ENCODE measurements around the gene THOP1. TPM values are rescaled to one million over a fixed set of nuclear protein-coding genes. Genes with fewer than 3 reads are reported as not detected.
A peak's percentile ranks its signal among the peaks of the same experiment; 100 is the strongest.

The THOP1 gene
- total RNA-seq, 1 donor from 2014 or later, result 45.2 TPM

DNA sequence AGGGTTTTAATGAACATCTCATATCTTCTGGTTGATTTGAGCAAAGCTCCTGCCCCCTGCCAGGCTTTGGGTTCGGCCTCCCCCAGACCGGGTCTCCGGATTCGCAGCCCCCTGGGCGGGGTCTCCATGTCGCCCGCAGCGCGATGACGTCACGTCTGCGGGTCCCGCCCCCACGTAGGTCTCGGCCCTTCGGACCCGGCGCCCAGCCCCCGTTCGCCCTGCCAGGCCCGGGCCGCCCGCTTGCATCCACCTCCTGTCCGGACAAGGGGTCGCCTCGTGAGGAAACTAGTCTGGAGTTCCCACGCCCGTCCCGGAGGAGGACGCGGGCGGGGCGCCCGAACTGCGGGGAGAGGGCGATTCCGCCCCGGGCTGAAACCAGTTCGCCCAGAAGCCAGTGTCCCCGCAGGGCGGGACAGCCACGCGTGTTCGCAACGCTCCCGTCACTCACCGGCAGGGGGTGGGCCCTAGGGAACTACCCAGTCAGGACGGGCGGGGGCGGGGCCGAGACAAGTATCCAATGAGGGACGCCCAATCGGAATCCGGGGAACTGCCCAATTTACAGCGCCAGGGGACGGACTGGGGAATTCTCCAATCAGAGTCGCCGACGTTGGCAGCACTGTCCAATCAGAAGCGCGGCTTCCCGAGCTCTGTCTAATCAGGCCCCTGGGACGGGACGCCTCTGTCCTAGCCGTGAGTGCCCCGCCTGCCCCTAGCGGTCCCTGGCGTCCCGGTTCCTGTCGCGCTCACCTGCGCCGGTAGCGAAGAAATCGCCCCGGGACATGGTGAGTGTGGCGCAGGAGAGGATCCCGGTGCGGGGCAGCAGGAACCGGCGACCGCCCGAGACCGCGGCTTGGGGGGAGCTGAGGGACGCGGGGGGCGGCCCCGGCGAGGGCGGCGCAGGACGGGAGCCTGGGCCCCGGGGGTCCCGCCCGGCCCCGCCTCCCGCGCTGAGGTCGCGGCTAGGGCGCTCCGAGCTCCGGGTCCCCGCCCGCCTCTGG lies 55.8 kb downstream of the THOP1 start, which contains the start of gene ZNF555:
ZNF555 (plus strand) TSS at position 682 of the 998 bp plus-strand sequence; CDS start at position 780, 98 bp downstream.
- DNase-seq (ENCODE audit: extremely low spot score, unreplicated experiment), result peak; percentile 99
- peaks cover 13% of the 10 kb centered on the region for H3K4me1 Mint-ChIP-seq (ENCODE audit: unreplicated experiment)
- H3K27me3 Mint-ChIP-seq (ENCODE audit: unreplicated experiment), result no peaks in the 10 kb centered on the region
- TF ChIP-seq, protein P1, sequence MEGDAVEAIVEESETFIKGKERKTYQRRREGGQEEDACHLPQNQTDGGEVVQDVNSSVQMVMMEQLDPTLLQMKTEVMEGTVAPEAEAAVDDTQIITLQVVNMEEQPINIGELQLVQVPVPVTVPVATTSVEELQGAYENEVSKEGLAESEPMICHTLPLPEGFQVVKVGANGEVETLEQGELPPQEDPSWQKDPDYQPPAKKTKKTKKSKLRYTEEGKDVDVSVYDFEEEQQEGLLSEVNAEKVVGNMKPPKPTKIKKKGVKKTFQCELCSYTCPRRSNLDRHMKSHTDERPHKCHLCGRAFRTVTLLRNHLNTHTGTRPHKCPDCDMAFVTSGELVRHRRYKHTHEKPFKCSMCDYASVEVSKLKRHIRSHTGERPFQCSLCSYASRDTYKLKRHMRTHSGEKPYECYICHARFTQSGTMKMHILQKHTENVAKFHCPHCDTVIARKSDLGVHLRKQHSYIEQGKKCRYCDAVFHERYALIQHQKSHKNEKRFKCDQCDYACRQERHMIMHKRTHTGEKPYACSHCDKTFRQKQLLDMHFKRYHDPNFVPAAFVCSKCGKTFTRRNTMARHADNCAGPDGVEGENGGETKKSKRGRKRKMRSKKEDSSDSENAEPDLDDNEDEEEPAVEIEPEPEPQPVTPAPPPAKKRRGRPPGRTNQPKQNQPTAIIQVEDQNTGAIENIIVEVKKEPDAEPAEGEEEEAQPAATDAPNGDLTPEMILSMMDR (IDR thresholded peaks at IDR 0.05), result peak; percentile 44
- H3K36me3 Mint-ChIP-seq (ENCODE audit: unreplicated experiment), result peaks cover 22% of the 10 kb centered on the region
- H3K4me3 Mint-ChIP-seq (ENCODE audit: unreplicated experiment), result peak within 1 kb of the TSS; percentile 87
- peak within 1 kb of the TSS; percentile 96 for H3K27ac Mint-ChIP-seq (ENCODE audit: unreplicated experiment)
- H3K9me3 Mint-ChIP-seq (ENCODE audit: unreplicated experiment), result peaks cover 8% of the 10 kb centered on the region

DNA sequence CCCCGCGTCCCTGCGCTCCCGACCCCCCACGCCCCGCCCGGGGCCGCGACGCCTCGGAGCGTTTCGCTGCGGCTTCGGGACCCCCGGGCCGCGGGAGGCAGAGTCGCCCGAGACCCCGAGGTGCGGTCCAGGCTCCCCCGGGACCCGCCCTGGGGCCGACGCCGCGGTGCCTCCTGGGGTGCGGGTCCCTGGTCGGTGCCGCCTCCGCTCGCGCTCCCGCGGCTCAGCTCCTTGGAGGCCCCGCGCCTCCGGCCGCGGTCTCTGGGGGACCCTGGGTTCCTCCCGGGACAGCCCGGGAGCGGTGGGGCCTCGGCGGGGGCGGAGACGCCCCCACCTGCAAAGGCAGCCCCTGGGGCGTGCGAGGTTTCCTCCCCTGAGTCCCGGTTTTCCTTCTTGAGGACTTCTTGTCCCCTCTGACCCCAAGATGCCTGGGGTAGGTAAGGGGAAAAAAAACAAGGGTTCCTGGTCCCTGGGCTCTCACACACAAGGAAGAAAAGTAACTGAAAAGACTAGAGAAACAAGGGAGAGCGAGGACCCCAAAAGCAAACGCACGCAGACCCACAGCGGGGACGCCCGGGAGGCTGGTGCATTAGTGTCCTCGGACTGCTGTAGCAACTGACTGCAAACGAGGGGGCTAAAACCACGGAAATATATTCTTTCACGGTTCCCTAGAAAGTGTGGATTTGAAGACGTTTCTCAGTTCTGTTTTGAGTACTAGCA lies 56.7 kb downstream of the THOP1 start:
- Mint-ChIP-seq H3K27me3 (ENCODE audit: unreplicated experiment) (no peaks in the 10 kb centered on the region), H3K4me3 (ENCODE audit: unreplicated experiment) (peak overlapping the region; percentile 76), H3K36me3 (ENCODE audit: unreplicated experiment) (peaks cover 19% of the 10 kb centered on the region), H3K9me3 (ENCODE audit: unreplicated experiment) (peaks cover 6% of the 10 kb centered on the region), H3K4me1 (ENCODE audit: unreplicated experiment) (peaks cover 13% of the 10 kb centered on the region), H3K27ac (ENCODE audit: unreplicated experiment) (peak overlapping the region; percentile 66)
- TF ChIP-seq, protein P1 (IDR thresholded peaks at IDR 0.05), result no peak
- DNase-seq (ENCODE audit: extremely low spot score, unreplicated experiment), result no peak

- peaks cover 13% of the 10 kb centered on the region for H3K4me1 Mint-ChIP-seq (ENCODE audit: unreplicated experiment)
- TF ChIP-seq, protein P1 (IDR thresholded peaks at IDR 0.05), result no peak
- no peaks in the 10 kb centered on the region for H3K27me3 Mint-ChIP-seq (ENCODE audit: unreplicated experiment)
- peaks cover 21% of the 10 kb centered on the region for H3K36me3 Mint-ChIP-seq (ENCODE audit: unreplicated experiment)
- no peak for DNase-seq (ENCODE audit: extremely low spot score, unreplicated experiment)
- H3K9me3 Mint-ChIP-seq (ENCODE audit: unreplicated experiment), result peaks cover 10% of the 10 kb centered on the region
- no peak overlapping the region for H3K27ac Mint-ChIP-seq (ENCODE audit: unreplicated experiment)
- H3K4me3 Mint-ChIP-seq (ENCODE audit: unreplicated experiment), result no peak overlapping the region
Measured at GRCh38 chr19:2845107-2845506, 59.8 kb downstream of the THOP1 start.

- H3K9me3 Mint-ChIP-seq (ENCODE audit: unreplicated experiment), result peaks cover 18% of the 10 kb centered on the region
- H3K4me1 Mint-ChIP-seq (ENCODE audit: unreplicated experiment), result peaks cover 13% of the 10 kb centered on the region
- DNase-seq (ENCODE audit: extremely low spot score, unreplicated experiment), result no peak
- no peaks in the 10 kb centered on the region for H3K27me3 Mint-ChIP-seq (ENCODE audit: unreplicated experiment)
- H3K4me3 Mint-ChIP-seq (ENCODE audit: unreplicated experiment), result no peak overlapping the region
- TF ChIP-seq, protein P1 (IDR thresholded peaks at IDR 0.05), result no peak
- peaks cover 33% of the 10 kb centered on the region for H3K36me3 Mint-ChIP-seq (ENCODE audit: unreplicated experiment)
- H3K27ac Mint-ChIP-seq (ENCODE audit: unreplicated experiment), result no peak overlapping the region
Measured at GRCh38 chr19:2846180-2846894, 61.0 kb downstream of the THOP1 start.
